Kidney epithelial cell (primary cell): Measurements from ENCODE around the gene LAMP1. TPM values are rescaled to one million over a fixed set of nuclear protein-coding genes. Genes with fewer than 3 reads are reported as not detected.
"Not testable (repeated sequence)": the region's sequence is repeated elsewhere in the genome, so short reads cannot be mapped to it uniquely, and the experiment has no call there.

Experiments
- DNase-seq: peaks from one replicate; pipeline ENCODE4 v3.0.0-alpha.2; 2010; ENCODE audit warnings: low read depth
- H3K27me3 ChIP-seq: 2 replicates; pipeline ENCODE4 v1.6.0; 2011; ENCODE audit warnings: low read length; ENCODE audit not compliant: control insufficient read depth, insufficient read depth
- H3K36me3 ChIP-seq: 2 replicates; pipeline ENCODE4 v1.5.1; 2011; ENCODE audit warnings: low read length; ENCODE audit not compliant: control insufficient read depth, insufficient read depth
- H3K4me3 ChIP-seq: 2 replicates; pipeline ENCODE4 v1.5.1; 2011; ENCODE audit warnings: low read depth, mild to moderate bottlenecking, control low read depth, low read length
- CTCF ChIP-seq: IDR thresholded peaks from 2 replicates; pipeline ENCODE4 v1.5.1; 2011; ENCODE audit warnings: mild to moderate bottlenecking, moderate library complexity, low read length, control low read depth, inconsistent platforms; ENCODE audit not compliant: insufficient read depth, poor library complexity, severe bottlenecking
- total RNA-seq: library from RNA; depleted of rRNA; stranded (reverse); fragments of >200 nt; gene quantifications from 2 replicates; pipeline ENCODE4 v1.2.3, GENCODE V29; 2015

LAMP1 gene
- total RNA-seq, 1 donor from 2014 or later: 273 TPM

- TF ChIP-seq CTCF: no peak
- Histone ChIP-seq H3K36me3 (no peaks in the 10 kb centered on the region), H3K4me3 (no peak overlapping the region), H3K27me3 (no peaks in the 10 kb centered on the region)
- no peak for DNase-seq
These were observed 46.6 kb downstream of the LAMP1 start for GRCh38 chr13:113343692-113343968.

GRCh38 chr13:113345486-113345885 is 48.4 kb downstream of the LAMP1 start:
- Histone ChIP-seq H3K36me3 (no peaks in the 10 kb centered on the region), H3K27me3 (no peaks in the 10 kb centered on the region), H3K4me3 (no peak overlapping the region)
- DNase-seq: no peak
- no peak for TF ChIP-seq CTCF

- H3K27me3 ChIP-seq, H3K36me3 ChIP-seq, DNase-seq, H3K4me3 ChIP-seq: not testable (repeated sequence)
These were observed 50.7 kb downstream of the LAMP1 start for GRCh38 chr13:113347736-113348225.

GRCh38 chr13:113348591-113348990 is 51.6 kb downstream of the LAMP1 start:
- Histone ChIP-seq H3K36me3 (no peaks in the 10 kb centered on the region), H3K27me3 (peaks cover 2% of the 10 kb centered on the region), H3K4me3 (no peak overlapping the region)
- TF ChIP-seq CTCF: no peak
- DNase-seq: no peak

GRCh38 chr13:113349050-113349449 is 52.0 kb downstream of the LAMP1 start:
- no peak overlapping the region for H3K4me3 ChIP-seq
- peaks cover 2% of the 10 kb centered on the region for H3K27me3 ChIP-seq
- DNase-seq: no peak
- no peak for TF ChIP-seq CTCF
- H3K36me3 ChIP-seq: no peaks in the 10 kb centered on the region

GRCh38 chr13:113349491-113349890 is 52.5 kb downstream of the LAMP1 start:
- no peak for DNase-seq
- Histone ChIP-seq H3K27me3 (peaks cover 2% of the 10 kb centered on the region), H3K36me3 (no peaks in the 10 kb centered on the region), H3K4me3 (no peak overlapping the region)
- TF ChIP-seq CTCF: no peak
